ENCODE measurements around the gene VPS29.

VPS29 gene

GRCh38 chr12:110449799-110450497 lies 52.0 kb downstream of the VPS29 start, which contains the start of gene ARPC3:
Gene ARPC3 (minus strand): TSS chr12:110450337. CDS start chr12:110450260, 77 bp downstream.
- peak; percentile 89 to 95 (median 90) for DNase-seq (ENCODE audit: low read depth in 3 of 3)

DNA sequence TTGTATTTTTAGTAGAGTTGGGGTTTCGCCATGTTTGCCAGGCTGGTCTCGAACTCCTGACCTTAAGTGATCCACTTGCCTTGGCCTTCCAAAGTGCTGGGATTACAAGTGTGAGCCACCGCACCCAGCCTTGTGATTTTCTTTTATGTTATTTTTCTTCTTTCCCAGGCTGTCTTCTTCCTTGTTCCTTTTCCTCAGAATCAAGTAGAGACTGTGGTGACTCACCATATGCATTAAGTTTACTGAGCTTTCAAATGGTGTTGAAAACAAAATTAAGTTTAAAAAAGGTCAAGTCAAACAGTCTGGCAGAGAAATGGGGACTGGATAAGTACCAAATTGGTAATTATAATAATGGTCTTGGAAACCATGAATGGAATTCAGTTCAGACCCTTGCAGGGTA lies 57.5 kb downstream of the VPS29 start:
- no peak for DNase-seq (ENCODE audit: low read depth in 3 of 3)

All from stimulated activated CD4-positive, alpha-beta T cell treated with anti-CD3 and anti-CD28 coated beads, TNF-alpha, amount 100 ng/mL, for 24 hours (primary cell).